Neuronal stem cell (in vitro differentiated cells): Measurements from ENCODE around the gene LGALS9C. TPM values are rescaled to one million over a fixed set of nuclear protein-coding genes. Genes with fewer than 3 reads are reported as not detected.
"Not testable (repeated sequence)": the region's sequence is repeated elsewhere in the genome, so short reads cannot be mapped to it uniquely, and the experiment has no call there.

Source experiments
- DNase-seq: peaks from one replicate; pipeline ENCODE4 v3.0.0-alpha.2; 2013; ENCODE audit warnings: low spot score
- H2AFZ ChIP-seq: one replicate; pipeline ENCODE4 v1.6.1; 2013; ENCODE audit warnings: mild to moderate bottlenecking, low read length, inconsistent platforms
- H2AK5ac ChIP-seq: 2 replicates; pipeline ENCODE4 v1.6.1; 2013; ENCODE audit warnings: low read depth, mild to moderate bottlenecking, inconsistent platforms, low read length, moderate library complexity, mixed read lengths
- H2BK120ac ChIP-seq: 2 replicates; pipeline ENCODE4 v1.6.1; 2013; ENCODE audit warnings: low read depth, mild to moderate bottlenecking, inconsistent platforms, low read length, moderate library complexity, mixed read lengths
- H2BK12ac ChIP-seq: one replicate; pipeline ENCODE4 v1.6.1; 2013; ENCODE audit warnings: low read length, inconsistent platforms
- H2BK15ac ChIP-seq: 2 replicates; pipeline ENCODE4 v1.6.1; 2013; ENCODE audit warnings: mild to moderate bottlenecking, low read length, inconsistent platforms, mixed read lengths
- H2BK5ac ChIP-seq: one replicate; pipeline ENCODE4 v1.6.1; 2013; ENCODE audit warnings: inconsistent platforms, mild to moderate bottlenecking, low read length, moderate library complexity
- H3K14ac ChIP-seq: one replicate; pipeline ENCODE4 v1.6.1; 2013; ENCODE audit warnings: low read length, inconsistent platforms
- H3K18ac ChIP-seq: 2 replicates; pipeline ENCODE4 v1.6.1; 2013; ENCODE audit warnings: low read length, inconsistent platforms
- H3K23ac ChIP-seq: 2 replicates; pipeline ENCODE4 v1.6.1; 2013; ENCODE audit warnings: low read depth, mild to moderate bottlenecking, mixed read lengths, low read length, inconsistent platforms; ENCODE audit not compliant: poor library complexity
- H3K27ac ChIP-seq: replicated peaks from 3 replicates; pipeline ENCODE4 v1.5.1; 2013; ENCODE audit warnings: low read length, inconsistent platforms
- H3K27me3 ChIP-seq, 3 experiments: 2 replicates each; pipeline ENCODE4 v1.6.1; 2013; ENCODE audit warnings: low read length in 3 of 3, mild to moderate bottlenecking in 2 of 3, inconsistent platforms in 1 of 3, low read depth in 1 of 3, mixed read lengths in 1 of 3, moderate library complexity in 1 of 3; ENCODE audit not compliant: control insufficient read depth in 3 of 3, insufficient read depth in 3 of 3
- H3K36me3 ChIP-seq, 2 donors: replicated peaks in 1 of 2; 2 replicates each; pipeline ENCODE4 v1.6.1; 2013; ENCODE audit warnings: low read length in 2 of 2; ENCODE audit not compliant: control insufficient read depth in 2 of 2, insufficient read depth in 2 of 2
- H3K4ac ChIP-seq: 2 replicates; pipeline ENCODE4 v1.6.1; 2013; ENCODE audit warnings: inconsistent platforms, mild to moderate bottlenecking, low read length, moderate library complexity
- H3K4me1 ChIP-seq, 2 donors: 1 replicate in 1 of 2; 2 replicates in 1 of 2; pipeline ENCODE4 v1.6.1; 2013; ENCODE audit warnings: low read length in 2 of 2, low read depth in 1 of 2; ENCODE audit not compliant: control insufficient read depth in 2 of 2, insufficient read depth in 1 of 2
- H3K4me2 ChIP-seq: one replicate; pipeline ENCODE4 v1.6.1; 2013; ENCODE audit warnings: mild to moderate bottlenecking, low read length, inconsistent platforms; ENCODE audit not compliant: insufficient read depth, poor library complexity, severe bottlenecking
- H3K4me3 ChIP-seq, 2 donors: 2 replicates each; pipeline ENCODE4 v1.5.1; 2013; ENCODE audit warnings: low read length in 2 of 2, mild to moderate bottlenecking in 2 of 2, inconsistent platforms in 1 of 2, moderate library complexity in 1 of 2
- H3K79me1 ChIP-seq: one replicate; pipeline ENCODE4 v1.6.1; 2013; ENCODE audit warnings: low read depth, mild to moderate bottlenecking, inconsistent platforms, low read length, moderate library complexity
- H3K9ac ChIP-seq: one replicate; pipeline ENCODE4 v1.6.1; 2013; ENCODE audit warnings: mild to moderate bottlenecking, low read depth, low read length, inconsistent platforms; ENCODE audit not compliant: poor library complexity
- H3K9me3 ChIP-seq, 2 donors: replicated peaks in 1 of 2; 2 replicates each; pipeline versions ENCODE3 to v1.6.1; 2013; ENCODE audit warnings: low read length in 2 of 2, mild to moderate bottlenecking in 2 of 2, inconsistent platforms in 1 of 2, low read depth in 1 of 2, mixed read lengths in 1 of 2, moderate library complexity in 1 of 2; ENCODE audit not compliant: control insufficient read depth in 2 of 2, insufficient read depth in 1 of 2
- H4K8ac ChIP-seq: one replicate; pipeline ENCODE4 v1.6.1; 2013; ENCODE audit warnings: low read depth, mild to moderate bottlenecking, inconsistent platforms, low read length, moderate library complexity
- H4K91ac ChIP-seq: one replicate; pipeline ENCODE4 v1.6.1; 2013; ENCODE audit warnings: low read length, low read depth, mild to moderate bottlenecking, inconsistent platforms; ENCODE audit not compliant: poor library complexity
- WGBS, 2 donors: extraction: QIAGEN DNeasy Blood & Tissue Kit; methylation state at CpG; one replicate each; pipeline ENCODE4 v1.1.7; 2013; ENCODE audit warnings: missing lambda C conversion rate in 2 of 2, mixed read lengths in 1 of 2; ENCODE audit not compliant: insufficient read length in 2 of 2, insufficient replicate concordance in 1 of 2; ENCODE audit errors: extremely low coverage in 2 of 2; 5-methylcytosine and 5-hydroxymethylcytosine counted together
- small RNA-seq: library from polyadenylated mRNA; stranded (forward); fragments of <200 nt; extraction: miRNeasy Mini kit (QIAGEN cat#:217004); gene quantifications from one replicate; pipeline ENCODE3, GENCODE V24; 2013; ENCODE audit not compliant: insufficient read depth

The LGALS9C gene

GRCh38 chr17:18542234-18542633 lies 65.6 kb downstream of the LGALS9C start:
- H3K23ac ChIP-seq, H3K4ac ChIP-seq, H3K79me1 ChIP-seq, H2BK5ac ChIP-seq, H3K27me3 ChIP-seq, H3K9ac ChIP-seq, H4K8ac ChIP-seq, DNase-seq, H3K27ac ChIP-seq, H3K9me3 ChIP-seq, H2AFZ ChIP-seq, H3K18ac ChIP-seq, H3K36me3 ChIP-seq, H3K4me2 ChIP-seq, H3K4me1 ChIP-seq, H2BK15ac ChIP-seq, H3K14ac ChIP-seq, H2BK120ac ChIP-seq, H3K4me3 ChIP-seq, H2AK5ac ChIP-seq, H4K91ac ChIP-seq, H2BK12ac ChIP-seq: not testable (repeated sequence)
- no CpG with 5 or more reads among the region's 5 CpGs for WGBS, 2 donors

DNA sequence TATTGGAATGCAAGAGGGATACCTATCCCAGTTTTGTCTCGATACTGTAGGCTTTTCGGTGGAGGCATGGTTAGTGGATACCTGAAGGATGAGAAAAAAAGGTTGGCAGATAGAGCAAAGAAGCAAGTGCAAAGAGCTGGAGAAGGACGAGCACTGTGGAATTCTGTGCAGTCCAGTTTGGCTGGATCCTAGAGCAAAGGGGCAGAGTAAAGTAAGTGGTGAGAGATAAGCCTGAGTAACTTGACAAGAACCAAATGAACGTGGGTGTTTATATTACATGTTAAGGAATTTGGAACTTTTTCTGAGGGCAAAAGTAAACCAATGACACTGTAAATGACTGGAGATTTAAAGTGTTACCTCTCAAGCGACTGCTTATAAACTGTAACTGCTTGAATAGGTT lies 66.3 kb downstream of the LGALS9C start:
- H3K36me3 ChIP-seq, H3K9ac ChIP-seq, H3K14ac ChIP-seq, H3K27ac ChIP-seq, H3K18ac ChIP-seq, H3K4me1 ChIP-seq, H4K8ac ChIP-seq, H3K4ac ChIP-seq, H2BK12ac ChIP-seq, H2BK5ac ChIP-seq, H3K79me1 ChIP-seq, H2BK120ac ChIP-seq, DNase-seq, H3K4me2 ChIP-seq, H3K23ac ChIP-seq, H4K91ac ChIP-seq, H3K9me3 ChIP-seq, H3K4me3 ChIP-seq, H2AFZ ChIP-seq, H3K27me3 ChIP-seq, H2BK15ac ChIP-seq, H2AK5ac ChIP-seq: not testable (repeated sequence)
- no CpG with 5 or more reads among the region's 5 CpGs for WGBS, 2 donors

Small RNA genes within 50 kb of the gene (small RNA-seq; reads per million reads assigned to genes)
- gene AL353997.1 (not detected), gene AL353997.4 (not detected)
